Activated CD4-positive, alpha-beta T cell treated with anti-CD3 and anti-CD28 coated beads, Interleukin-2, Interleukin-6, amounts not matched to agents 100 ng/mL and 50 ng/mL, durations not matched to agents 16 hours and 8 hours (primary cell): ENCODE measurements around the gene UNC13C.
"Not testable (repeated sequence)": the region's sequence is repeated elsewhere in the genome, so short reads cannot be mapped to it uniquely, and the experiment has no call there.

ENCODE experiments used
- DNase-seq: peaks from one replicate; pipeline ENCODE4 v3.0.0-alpha.2; 2020

UNC13C gene

GRCh38 chr15:54307252-54307902 lies 329.1 kb downstream of the UNC13C start:
- DNase-seq, result no peak

GRCh38 chr15:54307926-54308325 lies 329.7 kb downstream of the UNC13C start:
- no peak for DNase-seq

- DNase-seq, result no peak
Measured at GRCh38 chr15:54312528-54312927, 334.3 kb downstream of the UNC13C start.

GRCh38 chr15:54321426-54321825 lies 343.2 kb downstream of the UNC13C start:
- DNase-seq, result no peak

- DNase-seq, result no peak
Measured at GRCh38 chr15:54322341-54322740, 344.1 kb downstream of the UNC13C start.

- DNase-seq, result no peak
Measured at GRCh38 chr15:54345301-54345700, 367.1 kb downstream of the UNC13C start.

GRCh38 chr15:54345827-54346226 lies 367.6 kb downstream of the UNC13C start:
- no peak for DNase-seq

GRCh38 chr15:54347082-54347827 lies 369.0 kb downstream of the UNC13C start:
- DNase-seq, result peak; percentile 0

GRCh38 chr15:54353726-54354125 lies 375.5 kb downstream of the UNC13C start:
- no peak for DNase-seq

- no peak for DNase-seq
Measured at GRCh38 chr15:54354341-54354740, 376.1 kb downstream of the UNC13C start.

GRCh38 chr15:54364961-54365360 lies 386.7 kb downstream of the UNC13C start:
- no peak for DNase-seq

GRCh38 chr15:54373332-54373731 lies 395.1 kb downstream of the UNC13C start:
- no peak for DNase-seq

GRCh38 chr15:54374184-54374952 lies 396.1 kb downstream of the UNC13C start:
- DNase-seq, result no peak

GRCh38 chr15:54387799-54388198 lies 409.6 kb downstream of the UNC13C start:
- no peak for DNase-seq

- no peak for DNase-seq
Measured at GRCh38 chr15:54388746-54389145, 410.5 kb downstream of the UNC13C start.

GRCh38 chr15:54410481-54410880 lies 432.2 kb downstream of the UNC13C start:
- DNase-seq, result no peak

- DNase-seq, result no peak
Measured at GRCh38 chr15:54424171-54424570, 445.9 kb downstream of the UNC13C start.

GRCh38 chr15:54428596-54428995 lies 450.4 kb downstream of the UNC13C start:
- no peak for DNase-seq

GRCh38 chr15:54450288-54450687 lies 472.0 kb downstream of the UNC13C start:
- not testable (repeated sequence) for DNase-seq

- no peak for DNase-seq
Measured at GRCh38 chr15:54456413-54456812, 478.2 kb downstream of the UNC13C start.

GRCh38 chr15:54462511-54462913 lies 484.3 kb downstream of the UNC13C start:
- DNase-seq, result no peak

- DNase-seq, result no peak
Measured at GRCh38 chr15:54481819-54482218, 503.6 kb downstream of the UNC13C start.

- no peak for DNase-seq
Measured at GRCh38 chr15:54482251-54482650, 504.0 kb downstream of the UNC13C start.

- no peak for DNase-seq
Measured at GRCh38 chr15:54500330-54500729, 522.1 kb downstream of the UNC13C start.
